Liver (tissue), 3 donors: ENCODE data around the gene CCDC195.

ENCODE experiments used
- TAF1 ChIP-seq: conservative IDR thresholded peaks from 2 replicates; pipeline ENCODE4 v1.6.1; 2016; ENCODE audit warnings: antibody characterized with exemption, mild to moderate bottlenecking
- TF ChIP-seq, protein P1 (sequence below): fragments of 150-350 bp; IDR thresholded peaks from 2 replicates; pipeline ENCODE4 v1.5.1; 2017; ENCODE audit warnings: improper control_type of control experiment, low read depth, low read length; ENCODE audit not compliant: missing input control
- donor health status: healthy.
- donor health status: healthy.

DNA sequence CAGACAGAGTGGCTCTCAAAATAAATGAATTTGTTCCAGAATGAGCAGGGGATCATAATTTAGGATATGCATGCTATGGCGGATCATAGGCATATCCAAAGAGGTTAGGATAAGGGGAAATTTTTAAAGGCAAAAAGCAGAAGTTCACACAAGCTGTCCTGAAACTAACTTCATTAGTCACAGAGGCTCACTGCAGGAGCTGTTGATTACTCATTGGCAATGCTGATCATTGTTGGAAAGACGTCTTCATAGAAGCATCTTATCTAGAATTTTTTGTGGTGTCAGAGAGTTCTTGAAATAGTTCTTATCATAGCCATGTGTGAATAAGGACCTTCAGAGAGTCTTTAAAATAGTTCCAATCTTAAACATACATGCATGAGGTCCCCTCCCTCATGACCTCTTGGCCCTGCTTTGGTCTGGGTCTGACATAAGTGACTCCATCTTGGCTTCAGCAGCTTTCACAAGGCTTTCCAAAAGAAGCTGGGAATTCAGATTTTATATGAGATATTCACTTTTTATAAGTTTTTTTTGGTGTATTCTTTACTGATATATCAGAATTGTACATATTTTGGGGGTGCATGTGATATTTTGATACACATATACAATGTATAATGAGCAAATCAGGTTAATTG, 7.5 kb upstream of the CCDC195 start:
- TF ChIP-seq, protein P1, sequence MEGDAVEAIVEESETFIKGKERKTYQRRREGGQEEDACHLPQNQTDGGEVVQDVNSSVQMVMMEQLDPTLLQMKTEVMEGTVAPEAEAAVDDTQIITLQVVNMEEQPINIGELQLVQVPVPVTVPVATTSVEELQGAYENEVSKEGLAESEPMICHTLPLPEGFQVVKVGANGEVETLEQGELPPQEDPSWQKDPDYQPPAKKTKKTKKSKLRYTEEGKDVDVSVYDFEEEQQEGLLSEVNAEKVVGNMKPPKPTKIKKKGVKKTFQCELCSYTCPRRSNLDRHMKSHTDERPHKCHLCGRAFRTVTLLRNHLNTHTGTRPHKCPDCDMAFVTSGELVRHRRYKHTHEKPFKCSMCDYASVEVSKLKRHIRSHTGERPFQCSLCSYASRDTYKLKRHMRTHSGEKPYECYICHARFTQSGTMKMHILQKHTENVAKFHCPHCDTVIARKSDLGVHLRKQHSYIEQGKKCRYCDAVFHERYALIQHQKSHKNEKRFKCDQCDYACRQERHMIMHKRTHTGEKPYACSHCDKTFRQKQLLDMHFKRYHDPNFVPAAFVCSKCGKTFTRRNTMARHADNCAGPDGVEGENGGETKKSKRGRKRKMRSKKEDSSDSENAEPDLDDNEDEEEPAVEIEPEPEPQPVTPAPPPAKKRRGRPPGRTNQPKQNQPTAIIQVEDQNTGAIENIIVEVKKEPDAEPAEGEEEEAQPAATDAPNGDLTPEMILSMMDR, result no peak
- TF ChIP-seq TAF1, result no peak
